GM12892 (cell line): ENCODE results near the gene ABHD14A.

Experiments used
- POLR2A ChIP-seq: IDR thresholded peaks from 2 replicates; pipeline ENCODE4 v1.6.1; 2011; ENCODE audit warnings: low read depth, low read length, control low read depth
- POLR2AphosphoS5 ChIP-seq: IDR thresholded peaks from 2 replicates; pipeline ENCODE4 v1.6.1; 2011; ENCODE audit warnings: low read depth, low read length, control low read depth
- TAF1 ChIP-seq: IDR thresholded peaks from 2 replicates; pipeline ENCODE4 v1.6.1; 2011; ENCODE audit warnings: low read depth, mild to moderate bottlenecking, control low read depth, low read length, borderline replicate concordance

- no peak for TF ChIP-seq POLR2A
- no peak for TF ChIP-seq POLR2AphosphoS5
- no peak for TF ChIP-seq TAF1
Observed at GRCh38 chr3:51931756-51932155, 43.1 kb upstream of the ABHD14A start.
